Measurements from ENCODE around the gene CCDC9B. TPM values are rescaled to one million over a fixed set of nuclear protein-coding genes. Genes with fewer than 3 reads are reported as not detected.

CCDC9B gene
- total and polyA plus RNA-seq, 8 donors = 18.3 to 72.3 (median 32.3) TPM

GRCh38 chr15:40290545-40290917 is 50.2 kb downstream of the CCDC9B start:
- FAIRE-seq (no peak), ATAC-seq (no peak)
- H3K36me3 ChIP-seq = no peaks in the 10 kb centered on the region

DNA sequence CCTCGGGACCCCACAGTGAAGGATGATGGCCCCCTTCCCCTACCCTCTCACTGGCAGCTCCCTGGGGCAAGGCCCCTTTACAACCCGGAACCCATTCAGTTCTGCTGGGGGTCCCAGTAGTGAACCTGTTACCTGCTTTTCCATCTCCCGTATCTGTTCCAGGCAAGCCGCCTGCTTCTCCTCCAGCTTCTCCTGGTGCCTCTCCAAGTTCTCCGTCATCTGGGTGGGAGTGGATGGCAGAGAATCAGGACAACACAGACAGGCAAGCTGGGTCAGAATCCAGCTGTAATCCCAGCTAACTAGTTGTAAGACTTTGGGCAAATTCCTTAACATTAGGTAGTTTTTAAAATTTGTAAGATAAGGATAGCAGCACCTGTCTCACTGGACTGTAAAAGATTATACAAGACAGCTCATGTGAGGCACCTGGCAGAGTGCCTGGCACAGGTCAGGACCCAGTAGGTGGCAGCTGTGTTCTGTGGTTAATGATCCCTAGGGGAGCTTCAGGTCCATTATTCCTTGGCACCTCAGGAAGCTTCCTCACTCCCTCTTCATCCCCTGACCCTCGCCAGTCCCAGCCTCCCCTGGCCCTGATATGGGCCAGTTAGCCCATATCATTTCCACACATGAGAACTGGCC is 51.5 kb downstream of the CCDC9B start:
- intact Hi-C loops (cut with DNase I) = loop anchor here in 1 of 3 donors (10.0 kb wide), 2 partner anchors 56 to 136 kb away; partner anchors contain the start of gene CCDC9B
- DNase-seq = peak; percentile 74 to 93 (median 78)
- Histone ChIP-seq H3K27me3 (no peaks in the 10 kb centered on the region), H3K36me3 (no peaks in the 10 kb centered on the region), H3K4me3 (no peak overlapping the region), H3K4me1 (peaks cover 0 to 11% (median 0%) of the 10 kb centered on the region in 3 donors), H3K9me3 (no peaks in the 10 kb centered on the region), H3K27ac (no peak overlapping the region)
- 20 to 22% methylated on average over 6 of the region's 6 CpGs for WGBS, 2 donors
- peak; percentile 75 to 90 (median 85) for ATAC-seq
- no peak for FAIRE-seq
- TF ChIP-seq, protein P1, sequence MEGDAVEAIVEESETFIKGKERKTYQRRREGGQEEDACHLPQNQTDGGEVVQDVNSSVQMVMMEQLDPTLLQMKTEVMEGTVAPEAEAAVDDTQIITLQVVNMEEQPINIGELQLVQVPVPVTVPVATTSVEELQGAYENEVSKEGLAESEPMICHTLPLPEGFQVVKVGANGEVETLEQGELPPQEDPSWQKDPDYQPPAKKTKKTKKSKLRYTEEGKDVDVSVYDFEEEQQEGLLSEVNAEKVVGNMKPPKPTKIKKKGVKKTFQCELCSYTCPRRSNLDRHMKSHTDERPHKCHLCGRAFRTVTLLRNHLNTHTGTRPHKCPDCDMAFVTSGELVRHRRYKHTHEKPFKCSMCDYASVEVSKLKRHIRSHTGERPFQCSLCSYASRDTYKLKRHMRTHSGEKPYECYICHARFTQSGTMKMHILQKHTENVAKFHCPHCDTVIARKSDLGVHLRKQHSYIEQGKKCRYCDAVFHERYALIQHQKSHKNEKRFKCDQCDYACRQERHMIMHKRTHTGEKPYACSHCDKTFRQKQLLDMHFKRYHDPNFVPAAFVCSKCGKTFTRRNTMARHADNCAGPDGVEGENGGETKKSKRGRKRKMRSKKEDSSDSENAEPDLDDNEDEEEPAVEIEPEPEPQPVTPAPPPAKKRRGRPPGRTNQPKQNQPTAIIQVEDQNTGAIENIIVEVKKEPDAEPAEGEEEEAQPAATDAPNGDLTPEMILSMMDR (IDR thresholded peaks at IDR 0.05) = no peak

More at GRCh38 chr15:40290545-40290917, 50.2 kb downstream of the CCDC9B start:
- Histone ChIP-seq H3K27me3 (no peaks in the 10 kb centered on the region), H3K9me3 (no peaks in the 10 kb centered on the region), H3K27ac (no peak overlapping the region), H3K4me1 (peaks cover 0 to 11% (median 0%) of the 10 kb centered on the region in 3 donors), H3K4me3 (no peak overlapping the region)
- TF ChIP-seq, protein P1 (IDR thresholded peaks at IDR 0.05) = no peak
- WGBS, 2 donors = 73 to 75% methylated on average over 12 of the region's 12 CpGs
- intact Hi-C loops (cut with DNase I) = no loop called here
- no peak for DNase-seq

DNA sequence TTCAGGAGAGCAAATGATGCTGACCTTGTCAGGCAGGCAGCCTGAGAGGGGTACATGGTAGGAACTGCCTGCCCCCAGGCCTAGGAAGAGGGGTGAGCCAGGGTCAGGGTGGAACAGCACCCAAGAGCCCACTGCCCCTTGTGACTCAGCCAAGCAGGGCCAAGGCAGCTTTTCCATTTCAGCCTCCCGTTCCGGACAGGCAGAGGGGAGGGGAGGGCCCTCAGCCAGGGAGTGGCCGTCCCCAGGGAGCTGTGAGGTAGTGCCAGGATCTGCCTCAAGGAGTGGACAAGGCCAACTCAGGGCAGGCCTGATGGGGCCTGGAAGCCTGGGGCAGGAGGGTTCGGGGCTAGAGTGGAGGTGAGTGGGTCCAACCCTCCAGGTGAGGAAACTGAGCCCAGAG is 52.8 kb downstream of the CCDC9B start:
- WGBS, 2 donors = 84 to 87% methylated on average over 4 of the region's 4 CpGs
- Histone ChIP-seq H3K27me3 (peaks cover 0 to 2% (median 0%) of the 10 kb centered on the region in 4 donors), H3K9me3 (no peaks in the 10 kb centered on the region), H3K4me3 (no peak overlapping the region), H3K36me3 (no peaks in the 10 kb centered on the region), H3K27ac (no peak overlapping the region), H3K4me1 (peaks cover 0 to 12% (median 3%) of the 10 kb centered on the region in 3 donors)
- ATAC-seq = no peak
- TF ChIP-seq, protein P1 (IDR thresholded peaks at IDR 0.05) = no peak
- intact Hi-C loops (cut with DNase I) = loop anchor here in 1 of 3 donors (10.0 kb wide), 2 partner anchors 57 to 137 kb away; partner anchors contain the start of gene CCDC9B
- DNase-seq = no peak
- no peak for FAIRE-seq

DNA sequence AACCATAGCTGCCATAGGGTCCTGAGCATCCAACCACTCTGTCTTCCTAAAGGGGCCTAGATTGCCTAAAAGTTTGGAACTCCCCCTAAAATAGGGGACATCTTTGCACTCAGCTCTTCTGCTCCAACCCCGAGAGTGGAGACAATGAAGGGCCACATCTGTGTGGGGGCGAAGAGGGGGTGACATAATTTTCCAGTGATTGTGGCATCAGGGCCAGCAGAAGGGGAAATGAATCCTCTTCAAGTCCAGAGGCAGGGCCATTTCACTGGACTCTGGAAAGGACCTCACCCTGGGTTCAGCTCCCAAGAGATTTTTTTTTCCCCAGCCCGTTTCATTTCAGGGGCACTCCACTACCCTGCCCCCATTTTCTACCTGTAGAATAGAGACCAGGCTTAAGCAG is 53.2 kb downstream of the CCDC9B start:
- FAIRE-seq = no peak
- TF ChIP-seq, protein P1 (IDR thresholded peaks at IDR 0.05) = no peak
- Histone ChIP-seq H3K4me3 (no peak overlapping the region), H3K27me3 (peaks cover 0 to 5% (median 0%) of the 10 kb centered on the region in 4 donors), H3K27ac (no peak overlapping the region), H3K9me3 (no peaks in the 10 kb centered on the region), H3K36me3 (no peaks in the 10 kb centered on the region), H3K4me1 (peaks cover 0 to 16% (median 6%) of the 10 kb centered on the region in 3 donors)
- ATAC-seq = no peak
- intact Hi-C loops (cut with DNase I) = loop anchor here in 1 of 3 donors (10.0 kb wide), 2 partner anchors 57 to 137 kb away; partner anchors contain the start of gene CCDC9B
- WGBS, 2 donors = 90 to 94% methylated on average over 3 of the region's 3 CpGs
- DNase-seq = no peak

- TF ChIP-seq, protein P1 (IDR thresholded peaks at IDR 0.05) = no peak
- no peaks in the 10 kb centered on the region for H3K9me3 ChIP-seq
- no peak overlapping the region for H3K4me3 ChIP-seq
- WGBS, 2 donors = 80 to 85% methylated on average over 7 of the region's 7 CpGs
- intact Hi-C loops (cut with DNase I) = loop anchor here in 1 of 3 donors (10.0 kb wide), 2 partner anchors 58 to 138 kb away; partner anchors contain the start of gene CCDC9B
- H3K27me3 ChIP-seq = peaks cover 0 to 5% (median 0%) of the 10 kb centered on the region in 4 donors
- no peak overlapping the region for H3K27ac ChIP-seq
- H3K36me3 ChIP-seq = no peaks in the 10 kb centered on the region
- peaks cover 0 to 17% (median 6%) of the 10 kb centered on the region in 3 donors for H3K4me1 ChIP-seq
- no peak for ATAC-seq
- no peak for FAIRE-seq
- DNase-seq = no peak
Observed at GRCh38 chr15:40286794-40287193, 53.9 kb downstream of the CCDC9B start.

Data from pancreas (tissue), 10 donors.